ENCODE results near the gene SYT7.

Gene SYT7

DNA sequence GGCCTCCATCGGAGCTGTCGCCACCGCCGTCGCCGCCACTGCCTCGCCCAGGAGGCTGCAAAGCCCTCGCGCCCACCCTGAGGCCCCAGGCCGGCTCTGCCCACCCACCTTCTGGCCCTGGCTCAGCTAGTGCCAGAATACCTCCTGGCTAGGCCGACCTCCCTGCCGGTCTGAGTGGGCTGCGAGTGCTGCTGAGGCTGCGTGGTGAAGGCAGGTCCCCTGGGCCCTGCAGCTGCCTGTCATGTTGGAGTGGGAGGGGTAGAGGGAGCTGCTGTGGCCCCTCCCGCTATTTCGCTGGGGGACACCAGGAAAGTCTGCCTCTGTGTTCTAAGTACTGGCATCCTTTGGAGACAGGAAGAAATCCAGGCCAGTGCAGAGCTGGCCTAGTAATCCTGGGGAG, 38.2 kb downstream of the SYT7 start (continued):
- TF ChIP-seq, protein P1, sequence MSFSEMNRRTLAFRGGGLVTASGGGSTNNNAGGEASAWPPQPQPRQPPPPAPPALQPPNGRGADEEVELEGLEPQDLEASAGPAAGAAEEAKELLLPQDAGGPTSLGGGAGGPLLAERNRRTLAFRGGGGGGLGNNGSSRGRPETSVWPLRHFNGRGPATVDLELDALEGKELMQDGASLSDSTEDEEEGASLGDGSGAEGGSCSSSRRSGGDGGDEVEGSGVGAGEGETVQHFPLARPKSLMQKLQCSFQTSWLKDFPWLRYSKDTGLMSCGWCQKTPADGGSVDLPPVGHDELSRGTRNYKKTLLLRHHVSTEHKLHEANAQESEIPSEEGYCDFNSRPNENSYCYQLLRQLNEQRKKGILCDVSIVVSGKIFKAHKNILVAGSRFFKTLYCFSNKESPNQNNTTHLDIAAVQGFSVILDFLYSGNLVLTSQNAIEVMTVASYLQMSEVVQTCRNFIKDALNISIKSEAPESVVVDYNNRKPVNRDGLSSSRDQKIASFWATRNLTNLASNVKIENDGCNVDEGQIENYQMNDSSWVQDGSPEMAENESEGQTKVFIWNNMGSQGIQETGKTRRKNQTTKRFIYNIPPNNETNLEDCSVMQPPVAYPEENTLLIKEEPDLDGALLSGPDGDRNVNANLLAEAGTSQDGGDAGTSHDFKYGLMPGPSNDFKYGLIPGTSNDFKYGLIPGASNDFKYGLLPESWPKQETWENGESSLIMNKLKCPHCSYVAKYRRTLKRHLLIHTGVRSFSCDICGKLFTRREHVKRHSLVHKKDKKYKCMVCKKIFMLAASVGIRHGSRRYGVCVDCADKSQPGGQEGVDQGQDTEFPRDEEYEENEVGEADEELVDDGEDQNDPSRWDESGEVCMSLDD (tag by site-specific recombination; IDR thresholded peaks at IDR 0.05) = no peak
- 0 out of 2 replicates have a peak, but pooled peaks have one; percentile 15 for TF ChIP-seq ZFHX2 (tag by site-specific recombination; conservative IDR thresholded peaks at IDR 0.05)
- no peak for TF ChIP-seq ZBTB8A (tag by site-specific recombination; IDR thresholded peaks at IDR 0.05)
- TF ChIP-seq ZNF37A (tag by site-specific recombination; IDR thresholded peaks at IDR 0.05) = no peak
- TF ChIP-seq ZNF747 (tag by site-specific recombination; IDR thresholded peaks at IDR 0.05) = no peak
- no peak for TF ChIP-seq OVOL3 (tag by site-specific recombination; IDR thresholded peaks at IDR 0.05)
- TF ChIP-seq TCF7L2 (IDR thresholded peaks at IDR 0.05; ENCODE audit: borderline replicate concordance, low read depth, low read length) = no peak

- Histone ChIP-seq H3K4me3 (ENCODE audit: low read depth, low read length) (no peak overlapping the region), H3K36me3 (ENCODE audit: control insufficient read depth in 2 of 2, insufficient read depth in 1 of 2, low read length in 2 of 2) (no peaks in the 10 kb centered on the region), H3K4me1 (ENCODE audit: control insufficient read depth, insufficient read depth, low read length) (no peaks in the 10 kb centered on the region), H3K9me3 (ENCODE audit: control insufficient read depth, insufficient read depth, low read depth, low read length) (no peaks in the 10 kb centered on the region), H3K27ac (ENCODE audit: extremely low read depth, low read depth, low read length) (no peak overlapping the region)
- TF ChIP-seq, protein P2, sequence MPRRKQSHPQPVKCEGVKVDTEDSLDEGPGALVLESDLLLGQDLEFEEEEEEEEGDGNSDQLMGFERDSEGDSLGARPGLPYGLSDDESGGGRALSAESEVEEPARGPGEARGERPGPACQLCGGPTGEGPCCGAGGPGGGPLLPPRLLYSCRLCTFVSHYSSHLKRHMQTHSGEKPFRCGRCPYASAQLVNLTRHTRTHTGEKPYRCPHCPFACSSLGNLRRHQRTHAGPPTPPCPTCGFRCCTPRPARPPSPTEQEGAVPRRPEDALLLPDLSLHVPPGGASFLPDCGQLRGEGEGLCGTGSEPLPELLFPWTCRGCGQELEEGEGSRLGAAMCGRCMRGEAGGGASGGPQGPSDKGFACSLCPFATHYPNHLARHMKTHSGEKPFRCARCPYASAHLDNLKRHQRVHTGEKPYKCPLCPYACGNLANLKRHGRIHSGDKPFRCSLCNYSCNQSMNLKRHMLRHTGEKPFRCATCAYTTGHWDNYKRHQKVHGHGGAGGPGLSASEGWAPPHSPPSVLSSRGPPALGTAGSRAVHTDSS (tag by site-specific recombination; IDR thresholded peaks at IDR 0.05) = no peak
- no peak for TF ChIP-seq ZFP37 (tag by site-specific recombination; IDR thresholded peaks at IDR 0.05)
- no peak for TF ChIP-seq ZNF785 (tag by site-specific recombination; IDR thresholded peaks at IDR 0.05)
- TF ChIP-seq ZBTB8A (tag by site-specific recombination; IDR thresholded peaks at IDR 0.05) = no peak
- TF ChIP-seq ZNF354C (tag by site-specific recombination; IDR thresholded peaks at IDR 0.05; ENCODE audit: borderline replicate concordance, low read depth) = no peak
- TF ChIP-seq ZNF221 (tag by site-specific recombination; IDR thresholded peaks at IDR 0.05; ENCODE audit: borderline replicate concordance) = no peak
- TF ChIP-seq ZSCAN30 (tag by site-specific recombination; IDR thresholded peaks at IDR 0.05) = no peak
- no peak for TF ChIP-seq HOXD13 (CRISPR knock-in tag; IDR thresholded peaks at IDR 0.05; ENCODE audit: borderline replicate concordance)
- TF ChIP-seq KLF16 (tag by site-specific recombination; IDR thresholded peaks at IDR 0.05) = no peak
- ChIA-PET CTCF (interaction anchor here (0.7 to 2.6 kb wide), 5 partner anchors 10 to 60 kb away, joined by 3 to 18 read pairs (median 3); no protein-coding TSS in a partner anchor), POLR2A (no interaction called here)
Observed at GRCh38 chr11:61542024-61542461, 38.8 kb downstream of the SYT7 start.

- Histone ChIP-seq H3K36me3 (ENCODE audit: control insufficient read depth in 2 of 2, insufficient read depth in 1 of 2, low read length in 2 of 2) (no peaks in the 10 kb centered on the region), H3K27ac (ENCODE audit: extremely low read depth, low read depth, low read length) (no peak overlapping the region), H3K4me1 (ENCODE audit: control insufficient read depth, insufficient read depth, low read length) (no peaks in the 10 kb centered on the region), H3K9me3 (ENCODE audit: control insufficient read depth, insufficient read depth, low read depth, low read length) (no peaks in the 10 kb centered on the region), H3K4me3 (ENCODE audit: low read depth, low read length) (no peak overlapping the region)
- POLR2A ChIA-PET = no interaction called here
- CTCF ChIA-PET = interaction anchor here (0.8 to 2.6 kb wide), 4 partner anchors 9 to 60 kb away, joined by 3 to 18 read pairs (median 4); no protein-coding TSS in a partner anchor
- TF ChIP-seq WT1 (tag by site-specific recombination; IDR thresholded peaks at IDR 0.05) = 0 out of 2 replicates have a peak, but pooled peaks have one; percentile 24
- 0 out of 2 replicates have a peak, but pooled peaks have one; percentile 25 for TF ChIP-seq SP2 (tag by site-specific recombination; IDR thresholded peaks at IDR 0.05)
- TF ChIP-seq, protein P3, sequence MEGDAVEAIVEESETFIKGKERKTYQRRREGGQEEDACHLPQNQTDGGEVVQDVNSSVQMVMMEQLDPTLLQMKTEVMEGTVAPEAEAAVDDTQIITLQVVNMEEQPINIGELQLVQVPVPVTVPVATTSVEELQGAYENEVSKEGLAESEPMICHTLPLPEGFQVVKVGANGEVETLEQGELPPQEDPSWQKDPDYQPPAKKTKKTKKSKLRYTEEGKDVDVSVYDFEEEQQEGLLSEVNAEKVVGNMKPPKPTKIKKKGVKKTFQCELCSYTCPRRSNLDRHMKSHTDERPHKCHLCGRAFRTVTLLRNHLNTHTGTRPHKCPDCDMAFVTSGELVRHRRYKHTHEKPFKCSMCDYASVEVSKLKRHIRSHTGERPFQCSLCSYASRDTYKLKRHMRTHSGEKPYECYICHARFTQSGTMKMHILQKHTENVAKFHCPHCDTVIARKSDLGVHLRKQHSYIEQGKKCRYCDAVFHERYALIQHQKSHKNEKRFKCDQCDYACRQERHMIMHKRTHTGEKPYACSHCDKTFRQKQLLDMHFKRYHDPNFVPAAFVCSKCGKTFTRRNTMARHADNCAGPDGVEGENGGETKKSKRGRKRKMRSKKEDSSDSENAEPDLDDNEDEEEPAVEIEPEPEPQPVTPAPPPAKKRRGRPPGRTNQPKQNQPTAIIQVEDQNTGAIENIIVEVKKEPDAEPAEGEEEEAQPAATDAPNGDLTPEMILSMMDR (tag by site-specific recombination; IDR thresholded peaks at IDR 0.05) = no peak
- TF ChIP-seq ZNF398 (tag by site-specific recombination; IDR thresholded peaks at IDR 0.05) = peak; percentile 73
- peak; percentile 62; the same call in 1 of the 2 replicates for TF ChIP-seq EGR2 (tag by site-specific recombination; IDR thresholded peaks at IDR 0.05; ENCODE audit: low read depth)
- TF ChIP-seq ZNF169 (tag by site-specific recombination; IDR thresholded peaks at IDR 0.05) = no peak
- TF ChIP-seq ZNF24 (tag by site-specific recombination; IDR thresholded peaks at IDR 0.05) = no peak
- TF ChIP-seq ZNF112 (tag by site-specific recombination; IDR thresholded peaks at IDR 0.05) = no peak
Observed at GRCh38 chr11:61541598-61541997, 39.3 kb downstream of the SYT7 start.
